Fibroblast of mammary gland (primary cell): ENCODE measurements around the gene GABRB3.

Experiments
- DNase-seq: peaks from one replicate; pipeline ENCODE4 v3.0.0-alpha.2; 2010; ENCODE audit warnings: low read depth
- H3K4me3 ChIP-seq: 2 replicates; pipeline ENCODE4 v1.5.1; 2011; ENCODE audit warnings: low read depth, mild to moderate bottlenecking, low read length, moderate library complexity; ENCODE audit not compliant: control insufficient read depth
- CTCF ChIP-seq: conservative IDR thresholded peaks from 2 replicates; pipeline ENCODE4 v1.5.1; 2011; ENCODE audit warnings: low read depth, low read length, inconsistent platforms; ENCODE audit not compliant: control insufficient read depth, insufficient read depth

The GABRB3 gene

GRCh38 chr15:26790118-26790517, 17.3 kb upstream of the GABRB3 start:
- no peak overlapping the region for H3K4me3 ChIP-seq
- no peak for TF ChIP-seq CTCF
- DNase-seq, result no peak

DNA sequence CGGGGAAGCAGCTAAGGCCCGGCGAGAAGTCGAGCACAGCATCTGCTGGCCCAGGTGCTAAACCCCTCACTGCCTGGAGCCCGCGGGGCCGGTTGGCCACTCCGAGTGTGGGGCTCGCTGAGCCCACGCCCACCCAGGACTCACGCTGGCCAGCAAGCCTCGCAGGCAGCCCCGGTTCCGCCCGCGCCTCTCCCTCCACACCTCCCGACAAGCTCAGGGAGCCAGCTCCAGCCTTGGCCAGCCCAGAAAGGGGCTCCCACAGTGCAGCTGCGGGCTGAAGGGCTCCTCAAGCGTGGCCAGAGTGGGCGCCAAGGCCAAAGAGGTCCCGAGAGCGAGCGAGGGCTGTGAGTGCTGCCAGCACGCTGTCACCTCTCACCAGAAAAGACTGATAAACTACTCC, 8.9 kb upstream of the GABRB3 start:
- H3K4me3 ChIP-seq, result no peak overlapping the region
- TF ChIP-seq CTCF, result no peak
- DNase-seq, result no peak

DNA sequence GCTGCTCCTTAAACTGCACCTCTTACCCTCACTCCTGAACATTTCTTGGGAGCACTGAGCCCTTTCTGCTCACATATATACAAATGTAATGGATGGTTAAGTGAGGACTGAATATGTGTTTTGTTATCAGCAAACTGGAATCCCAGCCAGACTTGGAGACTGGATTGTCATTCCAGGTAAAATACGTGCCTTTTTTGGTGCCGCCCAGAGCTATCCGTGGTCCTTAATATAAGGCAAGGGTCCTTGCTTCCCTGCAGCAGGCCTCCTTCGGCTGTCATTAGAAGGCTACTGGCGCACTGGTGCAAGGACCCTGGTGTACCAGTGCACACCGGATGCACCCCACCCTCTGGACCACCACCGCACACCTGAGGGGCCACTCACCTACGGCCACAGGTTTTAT, 1.1 kb upstream of the GABRB3 start:
- DNase-seq, result no peak
- no peak overlapping the region for H3K4me3 ChIP-seq
- TF ChIP-seq CTCF, result no peak

GRCh38 chr15:26773067-26773877, 406 bp upstream of the GABRB3 start:
- no peak for TF ChIP-seq CTCF
- DNase-seq, result peak; percentile 1
- H3K4me3 ChIP-seq, result no peak overlapping the region

DNA sequence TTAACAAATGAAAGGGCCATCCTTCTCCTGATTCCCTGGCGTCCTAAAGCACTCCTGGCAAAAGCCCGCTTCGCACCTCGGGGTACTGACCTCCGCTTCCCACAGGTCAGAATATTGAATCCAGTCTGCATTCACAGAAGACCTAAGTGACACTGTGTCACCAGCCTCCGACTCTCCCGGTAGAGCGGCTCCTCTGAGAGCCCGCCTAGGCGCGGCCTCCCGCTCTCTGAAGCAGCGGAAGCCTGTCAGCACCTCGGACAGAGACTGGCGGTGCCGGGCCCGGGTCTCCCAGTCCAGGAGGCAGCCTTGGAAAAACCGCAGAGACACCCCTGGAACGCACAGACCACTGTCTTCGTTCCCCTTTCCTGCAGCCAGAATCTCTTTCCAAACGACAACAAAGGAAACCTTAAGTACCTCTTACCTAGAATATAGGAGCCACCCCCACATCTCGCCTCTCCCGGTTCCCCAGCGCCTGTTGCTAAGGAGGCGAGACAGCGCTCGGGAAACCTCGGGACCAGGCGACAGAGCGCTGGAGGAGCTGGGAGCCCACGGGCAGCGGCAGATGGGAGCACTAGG, 1.2 kb downstream of the GABRB3 start:
- TF ChIP-seq CTCF, result no peak
- no peak overlapping the region for H3K4me3 ChIP-seq
- no peak for DNase-seq

DNA sequence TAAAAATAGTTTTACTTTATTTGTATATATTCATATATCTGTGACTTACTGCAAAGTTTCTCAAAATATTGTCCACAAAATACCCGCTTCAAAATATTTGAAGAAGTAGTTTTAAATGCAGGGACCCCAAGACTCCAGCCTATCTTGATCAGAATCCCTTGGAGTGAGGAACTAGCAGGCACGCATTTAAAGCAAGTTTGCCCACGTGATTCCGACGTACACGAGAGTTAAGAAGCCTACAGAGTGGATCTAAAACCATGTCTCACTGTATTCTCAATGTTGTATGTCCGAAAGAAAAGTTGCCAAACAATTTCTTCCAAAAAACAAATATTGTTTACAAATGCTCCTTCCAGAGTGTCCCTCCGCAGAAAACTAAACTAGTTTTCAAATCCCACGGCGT, 1.7 kb downstream of the GABRB3 start:
- no peak overlapping the region for H3K4me3 ChIP-seq
- DNase-seq, result no peak
- TF ChIP-seq CTCF, result no peak
